22Rv1 (cell line): ENCODE measurements around the gene PLD1.

Source experiments
- CTCF ChIP-seq: fragments of 450-650 bp; IDR thresholded peaks from 2 replicates; pipeline ENCODE4 v1.5.1; 2017; ENCODE audit warnings: mild to moderate bottlenecking
- ZFX ChIP-seq: fragments of 450-650 bp; IDR thresholded peaks from 2 replicates; pipeline ENCODE4 v1.6.1; 2017; ENCODE audit warnings: antibody characterized with exemption, borderline replicate concordance

- TF ChIP-seq CTCF: no peak
- no peak for TF ChIP-seq ZFX
Observed at GRCh38 chr3:171729452-171730334, 80.6 kb downstream of the PLD1 start.
